Mucosa of descending colon (tissue), 3 donors: Measurements from ENCODE around the gene FAT2. TPM values are rescaled to one million over a fixed set of nuclear protein-coding genes. Genes with fewer than 3 reads are reported as not detected.

Experiments used
- ATAC-seq: fragments of 200-7000 bp; cut with Tn5 transposase; one replicate; pipeline ENCODE4 v1.9.1; 2020; ENCODE audit warnings: mild to moderate bottlenecking, moderate library complexity
- DNase-seq, 3 donors: peaks; one replicate each; pipeline ENCODE4 v3.0.0-alpha.2; 2020
- H3K36me3 ChIP-seq: fragments of 200-600 bp; one replicate; pipeline ENCODE4 v1.8.0; 2021; ENCODE audit warnings: low read depth, mild to moderate bottlenecking
- H3K4me1 ChIP-seq: fragments of 200-600 bp; one replicate; pipeline ENCODE4 v1.8.0; 2021; ENCODE audit warnings: low read depth, mild to moderate bottlenecking
- H3K4me3 ChIP-seq: fragments of 200-600 bp; one replicate; pipeline ENCODE4 v1.8.0; 2021; ENCODE audit warnings: mild to moderate bottlenecking
- H3K9me3 ChIP-seq: fragments of 200-600 bp; one replicate; pipeline ENCODE4 v1.8.0; 2021; ENCODE audit warnings: mild to moderate bottlenecking
- CTCF ChIP-seq: fragments of 200-600 bp; IDR thresholded peaks from one replicate; pipeline ENCODE4 v1.8.0; 2022; ENCODE audit warnings: antibody characterized with exemption, mild to moderate bottlenecking
- intact Hi-C, 2 donors: fragments of 100-400 bp; cut with DNase I in 1 of 2; cut with micrococcal nuclease in 1 of 2; formaldehyde crosslinking; loops; one replicate each; pipeline versions ENCODE4 v1.11.0 to v1.11.1; 2022; cut with DNase I, micrococcal nuclease
- long read RNA-seq, 2 donors: library from polyadenylated mRNA; unstranded; transcript quantifications; one replicate each; pipeline ENCODE4 v2.0.0, GENCODE V29; 2019 to 2021
- total RNA-seq, 3 donors: library from RNA; stranded (reverse); fragmentation: NEBNext Ultra II Directional in 2 of 3; extraction: Animal tissue kit (Norgen Biotek cat#: 25700) in 2 of 3; gene quantifications; one replicate each; pipeline versions ENCODE4 v1.2.1 to v1.2.4, GENCODE V29; 2021 to 2023
- donor health status: DM: no; HTN: no; CAD: no; lungs with moderate emphysema.
- donor health status: DM: no; HTN: no; CAD: no.
- donor health status: DM: no; HTN: yes; CAD: no.

The FAT2 gene
- not detected for total RNA-seq
- long read RNA-seq, donor 1 = 0 reads
- long read RNA-seq, donor 2 = 0 reads

- DNase-seq (no peak), ATAC-seq (no peak)
- no peak within 1 kb of the TSS for H3K4me3 ChIP-seq
- H3K36me3 ChIP-seq = no peaks in the 10 kb centered on the region
- TF ChIP-seq CTCF = no peak
- no peaks in the 10 kb centered on the region for H3K4me1 ChIP-seq
- intact Hi-C loops = no loop called here
- no peaks in the 10 kb centered on the region for H3K9me3 ChIP-seq
Measured at GRCh38 chr5:151591144-151591819, at the start of gene FAT2. TSS of gene FAT2 (minus strand) at chr5:151591331. CDS start at chr5:151568931, 22,400 bp downstream.

GRCh38 chr5:151638619-151639018 lies 47.5 kb upstream of the FAT2 start:
- Histone ChIP-seq H3K4me3 (no peak overlapping the region), H3K36me3 (no peaks in the 10 kb centered on the region), H3K9me3 (no peaks in the 10 kb centered on the region), H3K4me1 (no peaks in the 10 kb centered on the region)
- intact Hi-C loops = no loop called here
- DNase-seq = no peak
- TF ChIP-seq CTCF = no peak
- ATAC-seq = no peak

- no peak overlapping the region for H3K4me3 ChIP-seq
- no peak for ATAC-seq
- H3K36me3 ChIP-seq = no peaks in the 10 kb centered on the region
- H3K9me3 ChIP-seq = no peaks in the 10 kb centered on the region
- intact Hi-C loops = no loop called here
- DNase-seq = no peak
- TF ChIP-seq CTCF = no peak
- H3K4me1 ChIP-seq = no peaks in the 10 kb centered on the region
Measured at GRCh38 chr5:151637676-151638075, 46.5 kb upstream of the FAT2 start.

- Histone ChIP-seq H3K4me1 (no peaks in the 10 kb centered on the region), H3K4me3 (no peak overlapping the region), H3K36me3 (no peaks in the 10 kb centered on the region), H3K9me3 (no peaks in the 10 kb centered on the region)
- DNase-seq (peak in 1 of 3 donors; percentile 7), ATAC-seq (peak; percentile 36)
- TF ChIP-seq CTCF = no peak
- intact Hi-C loops = no loop called here
Measured at GRCh38 chr5:151633892-151634291, 42.8 kb upstream of the FAT2 start.

- DNase-seq (no peak), ATAC-seq (no peak)
- Histone ChIP-seq H3K4me1 (no peaks in the 10 kb centered on the region), H3K36me3 (no peaks in the 10 kb centered on the region), H3K9me3 (no peaks in the 10 kb centered on the region), H3K4me3 (no peak overlapping the region)
- no peak for TF ChIP-seq CTCF
- intact Hi-C loops = no loop called here
Measured at GRCh38 chr5:151632941-151633340, 41.8 kb upstream of the FAT2 start.

GRCh38 chr5:151632524-151632923 lies 41.4 kb upstream of the FAT2 start:
- intact Hi-C loops = no loop called here
- TF ChIP-seq CTCF = no peak
- Histone ChIP-seq H3K4me1 (no peaks in the 10 kb centered on the region), H3K36me3 (no peaks in the 10 kb centered on the region), H3K4me3 (no peak overlapping the region), H3K9me3 (no peaks in the 10 kb centered on the region)
- ATAC-seq (no peak), DNase-seq (no peak)
